ENCODE measurements around the gene ICE1.

The ICE1 gene

GRCh38 chr5:5436203-5436760, 13.8 kb downstream of the ICE1 start:
- in situ Hi-C loops (cut with MboI; ENCODE audit: low pct_unique_long_range_greater_than_20kb, low sequenced_read_pairs, unreplicated experiment), result no loop called here
- TF ChIP-seq CTCF (IDR thresholded peaks at IDR 0.05; ENCODE audit: extremely low read depth, insufficient read depth, missing control alignments), result no peak
- DNase-seq (ENCODE audit: low spot score), result no peak

- TF ChIP-seq CTCF (IDR thresholded peaks at IDR 0.05; ENCODE audit: extremely low read depth, insufficient read depth, missing control alignments), result no peak
- in situ Hi-C loops (cut with MboI; ENCODE audit: low pct_unique_long_range_greater_than_20kb, low sequenced_read_pairs, unreplicated experiment), result no loop called here
- no peak for DNase-seq (ENCODE audit: low spot score)
Observed at GRCh38 chr5:5437227-5438172, 15.0 kb downstream of the ICE1 start.

DNA sequence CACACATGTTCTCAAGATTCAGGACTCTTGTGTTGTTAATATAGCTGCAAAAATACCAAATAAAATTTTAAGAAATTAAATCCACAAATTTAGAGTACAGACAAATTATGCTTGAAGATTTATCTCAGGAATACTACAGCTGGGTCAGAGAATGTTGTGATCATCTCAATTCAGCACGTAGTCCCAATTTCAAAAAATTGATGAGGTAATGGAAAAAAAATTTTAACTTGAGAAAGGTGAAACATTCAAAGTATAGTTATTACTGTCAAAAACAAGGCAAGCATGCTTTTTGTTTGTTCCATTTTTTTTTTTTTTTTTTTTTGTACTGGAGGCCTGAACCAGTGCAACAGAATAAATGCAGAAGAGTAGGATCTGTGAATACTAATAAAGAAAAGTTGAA, 29.4 kb downstream of the ICE1 start:
- no peak for DNase-seq (ENCODE audit: low spot score)
- in situ Hi-C loops (cut with MboI; ENCODE audit: low pct_unique_long_range_greater_than_20kb, low sequenced_read_pairs, unreplicated experiment), result no loop called here
- TF ChIP-seq CTCF (IDR thresholded peaks at IDR 0.05; ENCODE audit: extremely low read depth, insufficient read depth, missing control alignments), result no peak

GRCh38 chr5:5453131-5453530, 30.7 kb downstream of the ICE1 start:
- TF ChIP-seq CTCF (IDR thresholded peaks at IDR 0.05; ENCODE audit: extremely low read depth, insufficient read depth, missing control alignments), result no peak
- DNase-seq (ENCODE audit: low spot score), result no peak
- in situ Hi-C loops (cut with MboI; ENCODE audit: low pct_unique_long_range_greater_than_20kb, low sequenced_read_pairs, unreplicated experiment), result no loop called here

DNA sequence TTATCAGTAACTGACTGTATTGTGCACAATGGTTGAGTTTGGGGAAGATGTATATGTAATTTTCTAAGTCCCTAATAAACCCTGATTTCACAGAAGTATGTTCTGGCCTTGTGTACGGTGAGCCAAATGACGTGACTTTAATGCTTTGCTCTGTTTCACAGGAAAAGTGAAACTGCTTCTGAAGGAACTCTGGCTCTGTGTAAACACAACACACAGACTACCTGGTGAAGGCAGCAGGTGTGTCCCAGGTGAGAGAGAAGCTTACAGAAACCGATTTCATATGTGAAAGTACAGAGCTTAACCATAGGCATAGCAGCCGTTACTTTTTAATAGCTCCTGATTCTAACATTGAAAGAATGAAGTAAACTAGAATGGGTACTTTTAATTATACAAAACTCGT, 31.9 kb downstream of the ICE1 start:
- in situ Hi-C loops (cut with MboI; ENCODE audit: low pct_unique_long_range_greater_than_20kb, low sequenced_read_pairs, unreplicated experiment), result no loop called here
- no peak for DNase-seq (ENCODE audit: low spot score)
- TF ChIP-seq CTCF (IDR thresholded peaks at IDR 0.05; ENCODE audit: extremely low read depth, insufficient read depth, missing control alignments), result no peak

DNA sequence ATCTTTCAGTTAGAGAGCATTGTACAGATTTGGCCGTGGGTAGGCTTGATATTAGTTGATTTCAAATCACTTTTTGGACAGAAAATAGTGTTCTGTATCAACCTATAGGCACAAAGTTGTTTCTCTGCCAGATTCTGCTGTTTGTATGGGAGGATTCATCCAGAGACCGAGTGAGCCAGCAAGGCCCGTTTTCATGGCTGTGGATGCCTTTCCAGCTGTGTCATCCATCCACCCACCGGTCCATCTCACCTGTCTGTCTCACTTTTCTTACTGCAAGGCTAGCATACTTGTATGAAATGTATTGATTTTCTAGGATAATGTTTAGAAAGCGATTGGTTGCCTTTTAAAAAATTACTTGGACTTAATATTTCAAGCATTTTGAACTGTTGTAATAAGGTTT, 34.4 kb downstream of the ICE1 start:
- no peak for TF ChIP-seq CTCF (IDR thresholded peaks at IDR 0.05; ENCODE audit: extremely low read depth, insufficient read depth, missing control alignments)
- in situ Hi-C loops (cut with MboI; ENCODE audit: low pct_unique_long_range_greater_than_20kb, low sequenced_read_pairs, unreplicated experiment), result no loop called here
- DNase-seq (ENCODE audit: low spot score), result no peak
